GM13977 (cell line): ENCODE measurements around the gene TMEM127.

Experiments
- DNase-seq: peaks from one replicate; pipeline ENCODE4 v3.0.0; 2012; ENCODE audit warnings: low spot score
- CTCF ChIP-seq: IDR thresholded peaks from 2 replicates; pipeline ENCODE4 v1.5.1; 2012; ENCODE audit warnings: mild to moderate bottlenecking, control low read depth; ENCODE audit not compliant: insufficient read depth; ENCODE audit errors: extremely low read depth, missing control alignments
- in situ Hi-C: fragments of 300-500 bp; cut with MboI; formaldehyde crosslinking; loops from one replicate; pipeline ENCODE4 v1.12.0; 2022; ENCODE audit warnings: low sequenced_read_pairs, low pct_unique_long_range_greater_than_20kb, mixed read lengths, inconsistent platforms; ENCODE audit not compliant: unreplicated experiment

TMEM127 gene

GRCh38 chr2:96218508-96219131 is 47.2 kb downstream of the TMEM127 start:
- in situ Hi-C loops: no loop called here
- no peak for TF ChIP-seq CTCF
- no peak for DNase-seq

- no peak for TF ChIP-seq CTCF
- in situ Hi-C loops: no loop called here
Measured at GRCh38 chr2:96214554-96214953, 51.2 kb downstream of the TMEM127 start.

GRCh38 chr2:96213379-96213778 is 52.4 kb downstream of the TMEM127 start:
- in situ Hi-C loops: no loop called here
- no peak for DNase-seq
- no peak for TF ChIP-seq CTCF

More at GRCh38 chr2:96214554-96214953, 51.2 kb downstream of the TMEM127 start:
- DNase-seq: no peak

DNA sequence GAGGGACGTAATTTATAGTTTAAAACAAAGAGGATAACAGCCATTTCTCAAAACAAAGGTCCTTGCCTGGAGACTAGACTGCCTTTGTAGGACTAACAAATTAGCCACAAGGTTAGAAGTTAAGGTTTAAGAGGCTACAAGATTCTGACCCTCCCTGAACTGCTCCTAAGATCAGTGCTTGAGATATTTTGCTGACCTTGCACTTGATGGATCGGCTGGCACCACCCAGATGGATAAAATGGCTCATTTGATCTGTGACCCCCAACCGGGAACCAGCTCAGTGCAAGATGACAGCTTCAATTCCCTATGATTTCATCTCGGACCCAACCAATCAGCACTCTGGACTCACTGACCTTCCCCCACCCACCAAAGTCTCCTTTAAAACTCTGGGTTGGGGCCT is 53.5 kb downstream of the TMEM127 start:
- in situ Hi-C loops: no loop called here

GRCh38 chr2:96209729-96210085 is 56.1 kb downstream of the TMEM127 start:
- TF ChIP-seq CTCF: no peak
- no peak for DNase-seq
- in situ Hi-C loops: no loop called here

More for the DNA sequence above, 53.5 kb downstream of the TMEM127 start:
- no peak for DNase-seq
- TF ChIP-seq CTCF: no peak

- no peak for TF ChIP-seq CTCF
- DNase-seq: no peak
- in situ Hi-C loops: no loop called here
Measured at GRCh38 chr2:96209011-96209728, 56.6 kb downstream of the TMEM127 start.
